GM23338 (cell line): ENCODE data around the gene CD38. TPM values are rescaled to one million over a fixed set of nuclear protein-coding genes. Genes with fewer than 3 reads are reported as not detected.

Experiments used
- ATAC-seq: fragments of 200-7000 bp; cut with Tn5 transposase; 3 replicates; pipeline ENCODE4 v1.9.1; 2020
- DNase-seq: peaks from one replicate; pipeline ENCODE4 v3.0.0-alpha.2; 2015; ENCODE audit warnings: low spot score
- H2AFZ ChIP-seq: fragments of 200-600 bp; sonication (generic); 2 replicates; pipeline ENCODE4 v1.8.0; 2016; ENCODE audit warnings: antibody characterized with exemption, mild to moderate bottlenecking, moderate library complexity
- H3F3A ChIP-seq: fragments of 200-600 bp; sonication (generic); replicated peaks from 2 replicates; pipeline ENCODE4 v1.8.0; 2017; ENCODE audit warnings: antibody characterized with exemption, mixed run types, low read depth
- H3K27ac ChIP-seq: fragments of 200-600 bp; sonication (generic); 2 replicates; pipeline ENCODE4 v1.6.1; 2016; ENCODE audit warnings: low read depth
- H3K27me3 ChIP-seq: fragments of 200-600 bp; sonication (generic); 2 replicates; pipeline ENCODE4 v1.8.0; 2016; ENCODE audit warnings: mild to moderate bottlenecking, mixed run types, moderate library complexity; ENCODE audit not compliant: insufficient read depth
- H3K36me3 ChIP-seq: fragments of 200-600 bp; sonication (generic); 2 replicates; pipeline ENCODE4 v1.8.0; 2016; ENCODE audit warnings: mild to moderate bottlenecking; ENCODE audit not compliant: insufficient read depth
- H3K4me1 ChIP-seq: fragments of 200-600 bp; sonication (generic); 2 replicates; pipeline ENCODE4 v1.8.0; 2016; ENCODE audit warnings: mild to moderate bottlenecking, moderate library complexity; ENCODE audit not compliant: insufficient read depth
- H3K4me2 ChIP-seq: fragments of 200-600 bp; sonication (generic); 2 replicates; pipeline ENCODE4 v1.7.1; 2017; ENCODE audit warnings: mixed run types
- H3K4me3 ChIP-seq: fragments of 200-600 bp; sonication (generic); 2 replicates; pipeline ENCODE4 v1.6.1; 2016; ENCODE audit warnings: mixed run types
- H3K79me2 ChIP-seq: fragments of 200-600 bp; sonication (generic); replicated peaks from 2 replicates; pipeline ENCODE4 v1.8.0; 2017; ENCODE audit warnings: mild to moderate bottlenecking; ENCODE audit not compliant: insufficient read depth
- H3K9me2 ChIP-seq: fragments of 200-600 bp; sonication (generic); 2 replicates; pipeline ENCODE4 v1.8.0; 2017; ENCODE audit not compliant: insufficient read depth
- H4K20me1 ChIP-seq: fragments of 200-600 bp; sonication (generic); replicated peaks from 2 replicates; pipeline ENCODE4 v1.8.0; 2017; ENCODE audit warnings: mild to moderate bottlenecking; ENCODE audit not compliant: insufficient read depth
- H3K27ac Mint-ChIP-seq: 2 replicates; pipeline ENCODE4 v1.8.0; 2020; ENCODE audit warnings: inconsistent platforms, mild to moderate bottlenecking, moderate library complexity, mixed read lengths
- H3K27me3 Mint-ChIP-seq: 3 replicates; pipeline ENCODE4 v1.8.0; 2022; ENCODE audit warnings: low read depth, mild to moderate bottlenecking, moderate library complexity, mixed read lengths, inconsistent platforms; ENCODE audit not compliant: insufficient read depth, poor library complexity
- H3K36me3 Mint-ChIP-seq: 3 replicates; pipeline ENCODE4 v1.8.0; 2021; ENCODE audit warnings: low read depth, mild to moderate bottlenecking, inconsistent platforms, moderate library complexity, mixed read lengths
- H3K4me1 Mint-ChIP-seq: 3 replicates; pipeline ENCODE4 v1.8.0; 2020; ENCODE audit warnings: mild to moderate bottlenecking, inconsistent platforms, mixed read lengths
- H3K4me3 Mint-ChIP-seq: 3 replicates; pipeline ENCODE4 v1.8.0; 2021; ENCODE audit warnings: moderate library complexity, mild to moderate bottlenecking, inconsistent platforms, mixed read lengths
- H3K9me3 Mint-ChIP-seq: 3 replicates; pipeline ENCODE4 v1.8.0; 2020; ENCODE audit warnings: moderate library complexity, mild to moderate bottlenecking, inconsistent platforms, mixed read lengths
- CTCF ChIP-seq, 2 experiments: fragments of 200-600 bp in 1 of 2; sonication (generic) in 1 of 2; conservative IDR thresholded peaks; 2 replicates each; pipeline versions ENCODE4 v1.5.1 to v1.6.1; 2016 to 2017; ENCODE audit warnings: antibody characterized with exemption in 2 of 2, low read depth in 2 of 2, mild to moderate bottlenecking in 2 of 2, moderate library complexity in 1 of 2
- ETS1 ChIP-seq: IDR thresholded peaks from 2 replicates; pipeline ENCODE4 v1.6.1; 2016; ENCODE audit warnings: antibody characterized with exemption
- EZH2 ChIP-seq: fragments of 200-600 bp; sonication (generic); IDR thresholded peaks from one replicate; pipeline ENCODE4 v1.8.0; 2017; ENCODE audit warnings: antibody characterized with exemption, mild to moderate bottlenecking, low read depth; ENCODE audit not compliant: unreplicated experiment
- EZH2phosphoT487 ChIP-seq: fragments of 200-600 bp; sonication (generic); IDR thresholded peaks from one replicate; pipeline ENCODE4 v1.8.1; 2018; ENCODE audit warnings: antibody characterized with exemption; ENCODE audit not compliant: unreplicated experiment
- JUNB ChIP-seq: IDR thresholded peaks from one replicate; pipeline ENCODE4 v1.6.1; 2016; ENCODE audit warnings: antibody characterized with exemption; ENCODE audit not compliant: unreplicated experiment
- NANOG ChIP-seq: IDR thresholded peaks from 2 replicates; pipeline ENCODE4 v1.6.1; 2016; ENCODE audit warnings: antibody characterized with exemption, borderline replicate concordance
- polyA plus RNA-seq: library from polyadenylated mRNA; unstranded; fragments of >200 nt; fragmentation: Nextera tagmentation; extraction: Ambion mirVana; gene quantifications from 2 replicates; pipeline ENCODE4 v1.2.1, GENCODE V29; 2016
- total RNA-seq: library from RNA; depleted of rRNA; stranded (reverse); fragments of >200 nt; shearing (Covaris generic); gene quantifications from 2 replicates; pipeline ENCODE4 v1.2.3, GENCODE V29; 2014

The CD38 gene
- total and polyA plus RNA-seq, 2 experiments from 2014 or later = 0.17 to 0.24 TPM

- TF ChIP-seq ETS1 (no peak), NANOG (no peak), EZH2phosphoT487 (no peak)
These were observed 24.3 kb upstream of the CD38 start (continued) for GRCh38 chr4:15753786-15754185.

- Histone ChIP-seq H3K9me2 (no peaks in the 10 kb centered on the region; the same call in none of the 2 replicates), H3K27me3 (no peaks in the 10 kb centered on the region), H3K4me1 (no peaks in the 10 kb centered on the region), H3K36me3 (0 out of 2 replicates have a peak, but pooled peaks cover 6% of the 10 kb centered on the region), H4K20me1 (no peaks in the 10 kb centered on the region), H3K27ac (no peak overlapping the region), H3K79me2 (no peaks in the 10 kb centered on the region), H3F3A (no peaks in the 10 kb centered on the region), H3K4me3 (no peak overlapping the region), H2AFZ (no peak overlapping the region), H3K4me2 (no peak overlapping the region)
- ATAC-seq (no peak), DNase-seq (no peak)
- Mint-ChIP-seq H3K9me3 (no peaks in the 10 kb centered on the region), H3K27me3 (peaks cover 1% of the 10 kb centered on the region), H3K36me3 (no peaks in the 10 kb centered on the region), H3K27ac (no peak overlapping the region), H3K4me1 (no peaks in the 10 kb centered on the region), H3K4me3 (no peak overlapping the region)
- TF ChIP-seq JUNB = no peak
These were observed 23.8 kb upstream of the CD38 start for GRCh38 chr4:15754323-15754722.

- H3F3A ChIP-seq = no peaks in the 10 kb centered on the region
- no peaks in the 10 kb centered on the region for H4K20me1 ChIP-seq
- 0 out of 2 replicates have a peak, but pooled peaks cover 6% of the 10 kb centered on the region for H3K36me3 ChIP-seq
- H3K27me3 ChIP-seq = no peaks in the 10 kb centered on the region
- Mint-ChIP-seq H3K4me3 (no peak overlapping the region), H3K27ac (no peak overlapping the region), H3K4me1 (no peaks in the 10 kb centered on the region), H3K36me3 (no peaks in the 10 kb centered on the region), H3K9me3 (no peaks in the 10 kb centered on the region), H3K27me3 (peaks cover 1% of the 10 kb centered on the region)
- DNase-seq = no peak
- no peak overlapping the region for H2AFZ ChIP-seq
- no peak for ATAC-seq
- no peaks in the 10 kb centered on the region for H3K4me1 ChIP-seq
- TF ChIP-seq NANOG (no peak), EZH2 (no peak)
- H3K79me2 ChIP-seq = no peaks in the 10 kb centered on the region
- no peak overlapping the region for H3K4me2 ChIP-seq
- no peak overlapping the region for H3K4me3 ChIP-seq
- no peak overlapping the region for H3K27ac ChIP-seq
- H3K9me2 ChIP-seq = no peaks in the 10 kb centered on the region; the same call in none of the 2 replicates
These were observed 22.6 kb upstream of the CD38 start for GRCh38 chr4:15755321-15756155.

GRCh38 chr4:15756361-15756861, 21.7 kb upstream of the CD38 start:
- Histone ChIP-seq H3K4me3 (no peak overlapping the region), H4K20me1 (no peaks in the 10 kb centered on the region), H3K79me2 (no peaks in the 10 kb centered on the region), H3K4me2 (no peak overlapping the region), H2AFZ (peak overlapping the region; percentile 58; the same call in 1 of the 2 replicates), H3K36me3 (0 out of 2 replicates have a peak, but pooled peaks cover 6% of the 10 kb centered on the region), H3K9me2 (no peaks in the 10 kb centered on the region; the same call in none of the 2 replicates), H3K27ac (no peak overlapping the region), H3K4me1 (no peaks in the 10 kb centered on the region), H3F3A (no peaks in the 10 kb centered on the region), H3K27me3 (no peaks in the 10 kb centered on the region)
- no peak overlapping the region for H3K27ac Mint-ChIP-seq
- H3K4me3 Mint-ChIP-seq = no peak overlapping the region
- no peak for TF ChIP-seq EZH2
- TF ChIP-seq ETS1 = no peak
- peak; percentile 27 to 28 for TF ChIP-seq CTCF (conservative IDR thresholded peaks at IDR 0.05; ENCODE audit: low read depth in 2 of 2)
- ATAC-seq = no peak
- DNase-seq = no peak
- no peaks in the 10 kb centered on the region for H3K36me3 Mint-ChIP-seq
- H3K4me1 Mint-ChIP-seq = no peaks in the 10 kb centered on the region
- no peaks in the 10 kb centered on the region for H3K9me3 Mint-ChIP-seq
- H3K27me3 Mint-ChIP-seq = peaks cover 1% of the 10 kb centered on the region
